ENCODE results near the gene PAX5. TPM values are rescaled to one million over a fixed set of nuclear protein-coding genes. Genes with fewer than 3 reads are reported as not detected.

The PAX5 gene
- polyA plus RNA-seq, 3 donors = 0.03 to 0.15 TPM; not detected in 1

DNA sequence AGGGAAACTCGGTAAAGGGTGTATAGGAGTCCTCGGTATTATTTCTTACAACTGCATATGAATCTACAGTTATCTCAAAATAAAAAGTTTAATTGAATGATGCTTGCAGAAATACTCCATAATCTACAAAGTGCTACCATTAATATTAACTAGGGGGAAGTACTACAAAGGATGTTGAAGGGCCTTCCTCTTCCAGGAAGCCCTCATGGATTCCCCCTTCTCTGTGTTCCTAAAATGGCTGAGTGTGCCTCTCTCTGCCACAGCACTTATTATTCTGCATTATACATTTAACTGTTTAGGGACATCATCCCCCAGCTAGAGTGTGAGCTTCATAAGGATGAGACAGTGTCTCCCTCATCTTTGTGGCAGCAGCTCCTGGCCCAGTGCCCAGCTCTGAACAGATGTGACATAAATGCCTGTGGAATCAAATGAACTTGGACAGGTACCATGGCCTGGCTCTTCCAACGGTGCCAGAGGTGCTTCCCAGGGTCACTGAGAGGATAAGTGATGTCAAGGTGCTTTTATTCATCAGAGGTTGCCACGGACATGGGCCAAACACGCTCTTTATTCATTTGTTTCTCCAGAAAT lies 99.5 kb downstream of the PAX5 start:
- H3K9ac ChIP-seq (ENCODE audit: insufficient read depth, low read length, poor library complexity, severe bottlenecking) = no peak overlapping the region
- H3K4me3 ChIP-seq (replicated peaks in 1 of 3; ENCODE audit: low read depth in 2 of 3, low read length in 3 of 3) = no peak overlapping the region
- H2AFZ ChIP-seq (ENCODE audit: insufficient read depth, low read depth, low read length, poor library complexity, severe bottlenecking) = no peak overlapping the region
- WGBS (ENCODE audit: insufficient coverage) = 62% methylated on average over 2 of the region's 5 CpGs
- H4K20me1 ChIP-seq (ENCODE audit: insufficient read depth, low read length) = no peaks in the 10 kb centered on the region
- Mint-ChIP-seq H3K4me1 (no peaks in the 10 kb centered on the region), H3K4me3 (no peak overlapping the region), H3K27ac (peak overlapping the region in 1 of 7 donors; percentile 38), H3K9me3 (peaks cover 0 to 4% (median 3%) of the 10 kb centered on the region in 7 donors), H3K27me3 (ENCODE audit: low read depth in 3 of 3) (peaks cover 8 to 16% (median 10%) of the 10 kb centered on the region in 3 donors), H3K36me3 (no peaks in the 10 kb centered on the region)
- H3K79me2 ChIP-seq (ENCODE audit: insufficient read depth, low read length) = no peaks in the 10 kb centered on the region
- no peaks in the 10 kb centered on the region for H3K4me1 ChIP-seq (ENCODE audit: control insufficient read depth in 1 of 2, insufficient read depth in 2 of 2, low read length in 2 of 2)
- H3K27ac ChIP-seq (ENCODE audit: low read depth in 1 of 2, low read length in 2 of 2) = no peak overlapping the region
- intact Hi-C loops (cut with micrococcal nuclease) = no loop called here
- H3K27me3 ChIP-seq (ENCODE audit: control insufficient read depth in 2 of 2, insufficient read depth in 2 of 2, low read length in 2 of 2) = peaks cover 0 to 4% of the 10 kb centered on the region in 2 donors
- TF ChIP-seq, protein P1, sequence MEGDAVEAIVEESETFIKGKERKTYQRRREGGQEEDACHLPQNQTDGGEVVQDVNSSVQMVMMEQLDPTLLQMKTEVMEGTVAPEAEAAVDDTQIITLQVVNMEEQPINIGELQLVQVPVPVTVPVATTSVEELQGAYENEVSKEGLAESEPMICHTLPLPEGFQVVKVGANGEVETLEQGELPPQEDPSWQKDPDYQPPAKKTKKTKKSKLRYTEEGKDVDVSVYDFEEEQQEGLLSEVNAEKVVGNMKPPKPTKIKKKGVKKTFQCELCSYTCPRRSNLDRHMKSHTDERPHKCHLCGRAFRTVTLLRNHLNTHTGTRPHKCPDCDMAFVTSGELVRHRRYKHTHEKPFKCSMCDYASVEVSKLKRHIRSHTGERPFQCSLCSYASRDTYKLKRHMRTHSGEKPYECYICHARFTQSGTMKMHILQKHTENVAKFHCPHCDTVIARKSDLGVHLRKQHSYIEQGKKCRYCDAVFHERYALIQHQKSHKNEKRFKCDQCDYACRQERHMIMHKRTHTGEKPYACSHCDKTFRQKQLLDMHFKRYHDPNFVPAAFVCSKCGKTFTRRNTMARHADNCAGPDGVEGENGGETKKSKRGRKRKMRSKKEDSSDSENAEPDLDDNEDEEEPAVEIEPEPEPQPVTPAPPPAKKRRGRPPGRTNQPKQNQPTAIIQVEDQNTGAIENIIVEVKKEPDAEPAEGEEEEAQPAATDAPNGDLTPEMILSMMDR (IDR thresholded peaks at IDR 0.05) = no peak
- H3K4me2 ChIP-seq (replicated peaks; ENCODE audit: extremely low read depth, low read length, poor library complexity, severe bottlenecking) = no peak overlapping the region
- H3K9me3 ChIP-seq (replicated peaks in 1 of 2; ENCODE audit: control insufficient read depth in 1 of 2, insufficient read depth in 1 of 2, low read length in 2 of 2) = no peaks in the 10 kb centered on the region
- DNase-seq = no peak
- no peaks in the 10 kb centered on the region for H3K36me3 ChIP-seq (replicated peaks in 1 of 2; ENCODE audit: control insufficient read depth in 1 of 2, insufficient read depth in 2 of 2, low read length in 2 of 2)

DNA sequence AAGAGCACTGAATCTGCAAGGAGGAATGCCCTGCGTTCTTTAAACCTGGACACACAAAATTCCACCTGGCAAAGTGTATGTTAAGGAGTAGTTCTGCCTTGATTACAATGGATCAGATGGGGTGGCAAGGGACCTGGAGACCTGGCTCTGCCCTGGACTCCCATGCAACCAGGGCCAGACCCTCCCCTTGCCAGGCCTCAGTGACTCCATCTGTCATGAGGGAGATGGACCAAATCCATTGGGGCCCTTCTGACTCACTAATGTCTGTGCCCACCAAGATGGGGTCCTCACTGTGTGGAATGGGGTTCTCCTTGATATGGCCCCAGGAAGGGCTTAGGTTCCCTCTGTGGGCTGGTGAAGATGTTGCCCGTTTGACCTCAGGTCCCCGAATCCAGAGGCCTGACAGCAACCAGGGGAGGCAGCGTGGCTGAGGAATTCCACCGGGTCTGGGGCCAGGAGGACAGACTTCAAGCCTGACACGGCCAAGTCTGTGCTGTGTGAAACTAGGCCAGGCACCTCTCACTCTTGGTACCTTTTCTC lies 100.3 kb downstream of the PAX5 start:
- H3K27me3 ChIP-seq (ENCODE audit: control insufficient read depth in 2 of 2, insufficient read depth in 2 of 2, low read length in 2 of 2) = peaks cover 0 to 4% of the 10 kb centered on the region in 2 donors
- H3K36me3 ChIP-seq (replicated peaks in 1 of 2; ENCODE audit: control insufficient read depth in 1 of 2, insufficient read depth in 2 of 2, low read length in 2 of 2) = no peaks in the 10 kb centered on the region
- H2AFZ ChIP-seq (ENCODE audit: insufficient read depth, low read depth, low read length, poor library complexity, severe bottlenecking) = no peak overlapping the region
- H3K4me1 ChIP-seq (ENCODE audit: control insufficient read depth in 1 of 2, insufficient read depth in 2 of 2, low read length in 2 of 2) = no peaks in the 10 kb centered on the region
- Mint-ChIP-seq H3K9me3 (peaks cover 0 to 4% (median 3%) of the 10 kb centered on the region in 7 donors), H3K27ac (no peak overlapping the region), H3K4me3 (no peak overlapping the region), H3K4me1 (no peaks in the 10 kb centered on the region), H3K27me3 (ENCODE audit: low read depth in 3 of 3) (peaks cover 5 to 17% (median 7%) of the 10 kb centered on the region in 3 donors), H3K36me3 (no peaks in the 10 kb centered on the region)
- DNase-seq = no peak
- intact Hi-C loops (cut with micrococcal nuclease) = no loop called here
- H3K27ac ChIP-seq (ENCODE audit: low read depth in 1 of 2, low read length in 2 of 2) = no peak overlapping the region
- no peaks in the 10 kb centered on the region for H3K9me3 ChIP-seq (replicated peaks in 1 of 2; ENCODE audit: control insufficient read depth in 1 of 2, insufficient read depth in 1 of 2, low read length in 2 of 2)
- no peak overlapping the region for H3K9ac ChIP-seq (ENCODE audit: insufficient read depth, low read length, poor library complexity, severe bottlenecking)
- H3K4me3 ChIP-seq (replicated peaks in 1 of 3; ENCODE audit: low read depth in 2 of 3, low read length in 3 of 3) = no peak overlapping the region
- no peaks in the 10 kb centered on the region for H3K79me2 ChIP-seq (ENCODE audit: insufficient read depth, low read length)
- H3K4me2 ChIP-seq (replicated peaks; ENCODE audit: extremely low read depth, low read length, poor library complexity, severe bottlenecking) = no peak overlapping the region
- no peaks in the 10 kb centered on the region for H4K20me1 ChIP-seq (ENCODE audit: insufficient read depth, low read length)
- TF ChIP-seq, protein P1 (IDR thresholded peaks at IDR 0.05) = no peak
- 83% methylated on average over 4 of the region's 6 CpGs for WGBS (ENCODE audit: insufficient coverage)
